RPMI8226 (cell line): ENCODE results near the gene B4GALT2.
A peak's percentile ranks its signal among the peaks of the same experiment; 100 is the strongest.

Experiments used
- DNase-seq: peaks from one replicate; pipeline ENCODE4 v3.0.0-alpha.2; 2015

The B4GALT2 gene

DNA sequence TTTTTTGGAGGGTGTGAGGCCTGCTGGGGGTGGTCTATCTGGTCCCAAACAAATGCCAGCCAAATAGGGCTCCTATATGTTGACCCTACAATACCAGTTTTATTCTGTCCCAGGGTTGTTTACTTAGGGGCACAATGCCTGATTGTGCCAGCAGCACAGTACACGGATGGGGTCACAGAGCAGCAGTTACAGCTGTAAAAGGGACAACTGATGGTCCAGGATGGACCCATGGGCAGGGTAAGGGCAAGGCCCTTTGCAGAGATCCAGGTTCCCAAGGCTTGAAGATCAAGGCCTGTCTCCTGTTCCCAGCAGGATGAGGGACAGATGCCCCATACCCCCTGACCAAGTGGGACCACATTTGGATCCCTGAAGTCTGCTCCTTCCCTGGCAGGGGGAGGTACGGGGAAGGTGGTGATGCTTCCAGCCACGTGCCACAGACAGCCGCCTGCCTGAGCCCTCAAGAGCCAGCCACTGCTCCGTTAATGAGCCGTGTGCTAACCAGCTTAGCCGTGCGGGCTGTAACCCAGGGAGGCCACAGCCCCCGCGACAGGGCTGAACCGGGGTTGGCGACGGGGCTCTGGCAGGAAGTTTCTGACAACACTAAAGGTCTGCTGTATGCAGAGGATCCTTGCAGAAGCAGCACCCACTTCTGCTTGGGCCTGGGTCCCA is 34.1 kb downstream of the B4GALT2 start:
- no peak for DNase-seq

DNA sequence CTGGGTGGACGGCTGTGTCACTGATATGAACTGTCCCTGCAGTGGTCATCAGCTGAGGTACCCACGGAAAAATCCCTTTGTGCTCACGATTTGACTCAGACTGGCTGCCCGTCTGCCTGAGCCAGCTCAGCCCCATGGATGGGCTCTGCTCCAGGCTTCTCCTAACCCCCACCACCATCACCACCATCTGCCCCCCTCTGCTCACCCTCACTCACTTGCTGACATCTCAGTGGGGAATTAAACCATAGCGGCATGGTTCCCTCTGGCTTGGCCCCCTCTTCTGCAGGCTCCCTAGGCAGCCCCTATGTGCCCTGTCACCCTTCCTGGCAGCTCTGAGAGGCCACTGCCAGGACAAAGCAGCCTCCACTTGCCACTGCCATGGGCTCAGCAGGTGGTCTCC is 34.9 kb downstream of the B4GALT2 start:
- DNase-seq: no peak

- DNase-seq: no peak
Observed at GRCh38 chr1:44014365-44015104, 35.5 kb downstream of the B4GALT2 start.

- DNase-seq: no peak
Observed at GRCh38 chr1:44015206-44015605, 36.2 kb downstream of the B4GALT2 start.

DNA sequence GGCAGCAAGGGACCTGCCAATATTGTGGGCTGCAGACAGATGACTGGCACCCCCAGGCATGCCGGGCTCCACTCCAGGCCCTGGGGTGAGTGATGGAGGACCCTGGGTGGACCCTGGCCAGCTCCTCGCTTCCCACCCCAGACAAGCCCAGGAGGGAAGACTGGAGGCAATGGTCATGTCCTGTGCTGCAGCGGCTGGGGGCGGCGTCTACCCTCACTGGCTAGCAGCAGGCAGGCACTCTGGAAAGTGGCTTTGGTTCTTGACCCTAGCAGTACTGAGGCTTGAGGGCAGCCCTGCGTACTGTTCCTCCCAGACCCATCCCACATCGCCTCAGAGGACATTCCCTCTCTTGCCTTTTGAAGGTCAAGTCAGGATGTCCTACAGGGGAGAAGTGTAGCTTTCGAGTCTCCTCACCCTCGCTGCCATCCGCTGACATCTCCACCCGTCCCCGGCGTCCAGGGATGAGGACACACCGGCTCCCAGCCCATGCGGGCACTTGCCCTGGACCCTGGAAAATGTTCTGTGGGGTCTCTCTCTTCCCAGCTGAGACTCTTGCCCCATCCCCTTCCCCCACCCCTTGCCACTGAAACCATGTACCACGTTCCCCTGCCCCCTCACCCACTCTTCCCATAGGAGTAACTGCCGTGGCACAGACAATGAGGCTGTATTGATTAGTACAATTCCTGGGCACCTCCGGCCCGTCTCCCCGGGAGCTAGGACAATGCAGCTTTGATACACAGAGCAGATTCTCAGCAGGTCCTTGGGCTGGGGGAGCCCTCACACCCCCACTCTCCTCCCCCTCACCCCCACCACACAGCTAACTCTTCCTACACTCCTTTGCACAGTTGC is 37.3 kb downstream of the B4GALT2 start:
- DNase-seq: no peak

DNA sequence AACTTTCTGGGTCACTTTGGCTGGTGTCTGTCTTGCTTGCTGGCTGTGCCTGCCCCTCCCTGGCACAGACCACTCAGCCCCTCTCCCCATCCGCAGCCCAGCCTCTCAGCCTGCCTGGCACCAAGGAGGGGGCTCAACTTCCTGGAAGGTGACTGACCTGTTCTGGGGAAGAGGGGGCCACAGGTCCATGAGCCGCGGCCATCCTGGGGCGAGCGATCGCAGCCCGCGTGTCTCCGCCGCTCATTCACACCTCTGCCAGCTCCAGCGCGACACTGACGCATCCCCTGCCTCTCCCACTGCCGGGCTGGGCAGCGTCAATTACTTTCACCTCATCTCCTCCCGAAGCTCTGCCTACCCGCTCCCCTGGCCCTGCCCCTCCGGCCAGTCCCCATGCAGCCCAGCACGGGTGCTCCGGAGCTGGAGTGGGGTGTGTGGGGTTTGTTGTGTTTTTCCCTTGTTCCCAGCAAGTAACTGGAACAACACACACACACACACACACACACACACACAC is 37.9 kb downstream of the B4GALT2 start:
- no peak for DNase-seq

DNA sequence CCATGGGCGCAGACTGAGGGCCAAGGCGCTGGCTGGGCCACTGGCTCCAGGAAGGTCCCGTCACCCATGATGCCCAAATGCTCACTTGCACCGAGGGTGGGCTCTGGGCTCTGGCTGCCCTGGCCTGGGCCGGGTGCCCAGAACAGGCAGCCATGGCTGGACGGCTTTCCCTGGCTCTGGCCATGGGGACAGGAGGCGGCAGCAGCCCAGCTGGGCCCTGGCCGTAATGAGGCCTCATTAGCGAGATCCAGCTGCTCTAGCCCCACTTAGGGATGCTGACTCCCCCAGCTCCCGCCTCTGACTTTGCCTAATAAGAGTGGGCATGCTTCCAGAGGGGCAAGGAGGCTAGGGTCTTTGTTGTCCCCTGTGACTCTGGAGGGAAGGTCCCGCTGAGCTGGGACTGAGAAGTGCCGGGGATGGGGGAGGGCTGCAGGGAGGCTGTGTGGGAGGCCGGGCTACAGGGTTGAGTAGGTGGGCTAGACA is 40.5 kb downstream of the B4GALT2 start:
- DNase-seq: no peak

DNA sequence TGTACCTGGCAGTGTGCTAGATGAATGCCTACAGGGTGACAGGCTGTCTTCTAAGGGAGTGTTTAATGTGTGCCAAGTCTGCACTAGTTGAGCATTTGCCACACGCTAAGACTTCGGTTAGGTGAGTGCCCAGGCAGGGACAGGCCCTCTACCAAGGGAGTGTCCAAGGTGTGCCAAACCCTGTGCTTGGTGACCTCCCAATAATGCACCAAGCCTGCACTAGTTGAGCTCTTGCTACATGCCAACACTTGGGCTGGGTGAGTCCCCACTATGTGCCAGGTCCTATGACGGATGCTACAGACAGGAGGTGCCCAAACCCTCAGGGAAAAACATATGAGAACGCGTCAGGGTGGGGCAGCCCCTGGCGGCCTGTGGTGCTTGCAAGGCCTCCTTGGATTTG is 41.5 kb downstream of the B4GALT2 start:
- DNase-seq: no peak

DNA sequence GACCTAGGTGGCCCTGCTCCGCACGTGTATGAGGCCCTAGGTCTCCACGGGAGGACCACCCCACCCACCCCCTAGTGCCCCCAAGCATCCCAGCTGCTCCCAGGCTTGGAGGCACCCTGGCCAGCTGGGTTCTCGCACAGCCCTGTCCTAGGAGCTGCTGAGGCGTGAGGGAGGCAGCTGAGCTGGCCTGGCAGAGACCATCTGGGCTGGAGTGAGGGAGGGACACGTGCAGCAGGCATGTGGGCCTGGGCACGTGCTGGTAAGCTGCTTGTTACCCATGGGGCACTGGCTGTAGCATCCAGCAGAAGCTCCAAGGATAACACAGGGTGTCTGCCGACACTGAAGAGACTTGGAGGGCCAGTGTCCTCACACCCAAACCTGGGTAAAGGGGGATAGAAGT is 42.1 kb downstream of the B4GALT2 start:
- no peak for DNase-seq

DNA sequence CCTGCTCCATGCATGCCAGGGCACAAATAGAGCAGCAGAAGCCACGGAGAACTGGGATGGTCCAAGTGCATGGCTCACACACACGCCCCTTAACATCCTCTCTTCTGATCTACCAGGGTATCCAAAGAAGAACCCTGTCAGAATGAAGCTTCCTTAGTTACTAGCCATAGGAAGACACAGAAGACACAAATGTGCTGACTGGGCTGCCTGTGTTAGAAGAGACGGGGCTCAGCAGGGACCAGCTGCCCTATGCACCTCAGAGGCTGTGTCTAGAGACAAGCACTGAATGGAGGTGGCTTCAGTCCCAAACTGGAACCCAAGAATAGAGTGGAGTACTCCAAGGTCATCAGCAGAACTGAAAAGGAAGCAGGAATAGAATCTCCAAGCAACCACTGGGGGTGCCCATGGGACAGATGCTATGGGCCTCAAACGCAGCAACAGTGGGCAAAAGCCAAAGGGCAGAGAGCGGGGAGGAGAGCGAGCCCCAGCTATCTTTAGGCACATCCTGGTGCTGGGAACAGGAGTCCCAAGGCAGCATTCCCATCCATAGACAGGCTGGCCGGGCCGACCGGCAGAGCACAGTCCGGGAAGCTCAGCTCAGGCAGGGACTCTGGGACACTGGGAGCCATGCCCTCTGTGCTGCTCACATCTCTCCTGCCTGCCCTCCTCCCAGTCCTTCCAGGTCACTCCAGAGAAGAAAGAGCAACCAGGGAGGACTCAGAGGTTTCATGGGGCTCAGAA is 42.7 kb downstream of the B4GALT2 start:
- DNase-seq: no peak

DNA sequence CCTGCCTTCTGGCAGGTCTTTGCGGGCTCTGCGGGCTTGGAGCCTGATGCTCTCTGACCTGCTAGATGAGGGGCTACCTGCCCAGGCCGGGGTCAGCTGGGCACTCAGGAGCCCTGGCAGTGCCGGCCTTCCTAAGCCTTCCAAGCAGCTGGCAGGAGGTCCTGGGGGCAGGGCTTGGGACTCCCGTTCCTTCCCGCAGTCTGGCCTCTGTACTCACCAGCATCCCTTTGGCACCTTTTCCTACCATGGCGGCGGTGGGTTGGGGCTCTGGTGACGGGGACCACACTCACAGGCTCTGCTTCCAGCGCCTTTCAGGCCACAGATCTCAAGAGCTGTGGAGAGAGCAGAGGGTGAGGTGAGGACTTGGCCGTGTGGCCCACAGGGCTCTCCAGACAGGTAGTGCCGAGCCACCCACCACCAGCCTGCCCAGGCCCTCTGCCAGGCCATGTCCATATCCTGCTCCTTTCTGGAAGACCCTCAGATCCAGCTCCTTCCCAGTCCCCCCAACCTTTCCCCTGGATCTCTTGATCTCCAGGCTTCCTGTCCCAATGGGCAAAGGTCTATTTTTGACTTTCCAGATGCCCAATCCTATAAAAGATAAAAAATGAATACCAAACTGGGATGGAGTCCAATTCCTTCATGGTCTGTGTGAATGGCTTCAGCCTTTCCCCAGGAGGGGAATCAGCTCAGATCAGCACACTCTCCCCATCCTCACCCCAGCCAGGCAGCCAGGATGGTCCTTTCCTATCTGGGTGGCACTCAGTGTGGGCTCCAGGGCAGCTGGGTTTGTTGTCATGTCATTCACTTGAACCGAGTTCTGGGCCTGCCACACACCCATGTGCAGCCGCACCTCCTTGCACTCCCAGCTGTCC is 45.3 kb downstream of the B4GALT2 start:
- DNase-seq: no peak

DNA sequence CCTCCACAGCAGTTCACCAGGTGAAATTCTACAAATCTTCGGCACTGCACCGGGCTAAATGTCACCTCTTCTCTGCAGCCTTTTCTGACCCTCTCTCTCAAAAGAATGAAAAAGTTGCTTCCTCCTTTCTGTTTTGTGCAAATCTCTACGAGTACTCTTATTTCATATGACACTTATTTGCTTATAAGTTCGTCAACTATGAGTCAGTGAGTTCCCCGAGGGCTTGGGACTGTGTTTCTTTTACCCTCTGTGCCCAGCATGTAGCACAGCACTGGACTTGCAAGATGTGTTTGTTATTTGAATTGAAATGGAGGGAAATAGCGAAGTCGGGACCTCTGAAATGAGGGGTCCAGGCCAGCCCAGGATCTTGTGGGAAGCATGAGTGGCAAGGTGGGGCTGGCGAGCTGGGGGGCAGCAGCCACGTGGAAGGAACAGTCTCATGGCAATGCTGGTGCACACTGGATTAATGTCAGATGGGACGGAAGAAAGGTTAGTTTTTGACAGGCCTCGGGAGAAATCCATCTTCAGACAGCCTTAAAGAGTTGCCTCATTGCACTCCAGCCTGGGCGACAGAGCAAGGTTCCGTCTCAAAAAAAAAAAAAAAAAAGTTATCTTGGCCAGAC is 46.0 kb downstream of the B4GALT2 start:
- DNase-seq: no peak

GRCh38 chr1:44025816-44026215 is 46.8 kb downstream of the B4GALT2 start:
- DNase-seq: no peak

DNA sequence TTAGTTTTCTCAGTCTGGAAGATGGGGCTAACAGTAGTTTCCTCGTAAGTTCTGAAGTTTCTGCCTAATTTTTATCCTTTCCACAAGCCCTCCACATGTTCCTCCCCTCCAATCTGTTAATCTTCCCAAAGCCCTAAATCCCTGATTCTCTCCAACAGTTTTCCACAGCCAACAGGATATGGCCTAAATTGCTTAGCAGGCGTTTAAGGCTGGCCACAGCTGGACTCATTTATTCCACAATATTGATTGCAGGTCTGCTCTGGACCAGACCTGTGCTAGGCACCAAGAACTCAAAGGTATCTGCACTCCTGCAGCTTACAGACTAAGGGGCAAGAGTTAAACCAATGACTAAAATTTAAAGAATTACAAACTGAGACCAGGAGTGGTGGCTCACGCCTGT is 48.3 kb downstream of the B4GALT2 start:
- DNase-seq: no peak

GRCh38 chr1:44029260-44029910 is 50.4 kb downstream of the B4GALT2 start:
- no peak for DNase-seq

DNA sequence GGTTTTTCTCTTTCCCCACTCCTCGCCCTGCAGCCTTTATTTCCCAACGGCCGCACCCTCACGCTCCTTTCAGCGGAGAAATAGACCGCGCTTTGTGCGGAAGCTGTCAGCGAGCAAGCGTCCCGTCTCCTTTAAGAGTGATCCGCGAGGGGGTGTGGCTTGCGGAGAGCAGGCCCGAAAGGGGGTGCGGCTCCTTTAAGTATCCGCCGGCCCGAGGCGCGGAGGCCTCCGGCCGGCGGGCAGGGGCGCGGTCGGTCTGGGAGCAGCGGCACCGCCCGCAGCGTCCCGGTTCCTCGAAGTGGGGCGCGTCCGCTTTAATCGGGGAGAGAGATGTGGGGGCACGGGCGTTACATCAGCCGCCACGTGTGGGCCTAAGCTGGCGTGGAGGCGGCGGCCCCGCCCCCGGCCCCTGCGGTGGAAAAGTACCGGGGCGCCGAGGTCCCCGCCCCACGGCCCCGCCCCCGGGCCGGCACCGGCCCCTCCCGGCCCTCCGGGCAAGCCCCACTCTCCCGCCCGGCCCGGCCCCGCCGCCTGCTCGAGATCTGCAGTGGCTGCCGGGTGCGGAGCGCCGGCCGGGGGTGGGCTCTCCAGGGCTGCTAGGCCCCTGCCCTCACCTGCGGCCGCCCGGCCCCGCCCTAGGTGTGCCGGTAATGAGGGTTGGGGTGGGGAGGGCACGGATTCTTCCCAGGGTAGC is 51.0 kb downstream of the B4GALT2 start:
- peak; percentile 98 for DNase-seq

GRCh38 chr1:44030605-44031251 is 51.7 kb downstream of the B4GALT2 start:
- DNase-seq: peak; percentile 69

GRCh38 chr1:44031252-44032169 is 52.5 kb downstream of the B4GALT2 start, which contains the start of gene SLC6A9:
TSS of gene SLC6A9 (minus strand) at chr1:44031462. CDS start at chr1:44024277, 7,185 bp downstream.
- DNase-seq: peak; percentile 73
